22Rv1 (cell line): ENCODE measurements around the gene LPCAT2.

Experiments
- ZFX ChIP-seq: fragments of 450-650 bp; IDR thresholded peaks from 2 replicates; pipeline ENCODE4 v1.6.1; 2017; ENCODE audit warnings: antibody characterized with exemption, borderline replicate concordance
- TF ChIP-seq, protein P1 (sequence below): fragments of 450-650 bp; IDR thresholded peaks from 2 replicates; pipeline ENCODE4 v1.5.1; 2017; ENCODE audit warnings: mild to moderate bottlenecking

GRCh38 chr16:55508941-55509931 lies at the start of gene LPCAT2:
- TF ChIP-seq, protein P1, sequence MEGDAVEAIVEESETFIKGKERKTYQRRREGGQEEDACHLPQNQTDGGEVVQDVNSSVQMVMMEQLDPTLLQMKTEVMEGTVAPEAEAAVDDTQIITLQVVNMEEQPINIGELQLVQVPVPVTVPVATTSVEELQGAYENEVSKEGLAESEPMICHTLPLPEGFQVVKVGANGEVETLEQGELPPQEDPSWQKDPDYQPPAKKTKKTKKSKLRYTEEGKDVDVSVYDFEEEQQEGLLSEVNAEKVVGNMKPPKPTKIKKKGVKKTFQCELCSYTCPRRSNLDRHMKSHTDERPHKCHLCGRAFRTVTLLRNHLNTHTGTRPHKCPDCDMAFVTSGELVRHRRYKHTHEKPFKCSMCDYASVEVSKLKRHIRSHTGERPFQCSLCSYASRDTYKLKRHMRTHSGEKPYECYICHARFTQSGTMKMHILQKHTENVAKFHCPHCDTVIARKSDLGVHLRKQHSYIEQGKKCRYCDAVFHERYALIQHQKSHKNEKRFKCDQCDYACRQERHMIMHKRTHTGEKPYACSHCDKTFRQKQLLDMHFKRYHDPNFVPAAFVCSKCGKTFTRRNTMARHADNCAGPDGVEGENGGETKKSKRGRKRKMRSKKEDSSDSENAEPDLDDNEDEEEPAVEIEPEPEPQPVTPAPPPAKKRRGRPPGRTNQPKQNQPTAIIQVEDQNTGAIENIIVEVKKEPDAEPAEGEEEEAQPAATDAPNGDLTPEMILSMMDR, result no peak
- TF ChIP-seq ZFX, result no peak
